HEK293 (cell line): ENCODE results near the gene MYH11.

Source experiments
- CTCF ChIA-PET: fragments of 350-600 bp; formaldehyde crosslinking; extraction: SDS; loops from one replicate; lab custom pipeline; 2021; ENCODE audit warnings: antibody characterized with exemption; lab: Yijun Ruan, JAX
- POLR2A ChIA-PET: fragments of 300-600 bp; formaldehyde crosslinking; extraction: SDS; loops from one replicate; lab custom pipeline; 2020; ENCODE audit warnings: antibody characterized with exemption, inconsistent platforms; lab: Yijun Ruan, JAX
- H3K27ac ChIP-seq: fragments of 200-500 bp; sonication (Bioruptor generic); 2 replicates; pipeline ENCODE4 v1.5.1; 2014; ENCODE audit warnings: low read depth, low read length, control low read depth, inconsistent platforms; ENCODE audit errors: extremely low read depth
- H3K36me3 ChIP-seq, 2 experiments: fragments of 200-500 bp in 1 of 2; sonication (Bioruptor generic) in 1 of 2; 1 replicate in 1 of 2; 2 replicates in 1 of 2; pipeline ENCODE4 v1.5.1; 2014 to 2017; ENCODE audit warnings: inconsistent platforms in 2 of 2, low read length in 2 of 2; ENCODE audit not compliant: control insufficient read depth in 2 of 2, insufficient read depth in 1 of 2
- H3K4me1 ChIP-seq: fragments of 200-500 bp; sonication (Bioruptor generic); 2 replicates; pipeline ENCODE4 v1.5.1; 2014; ENCODE audit warnings: mild to moderate bottlenecking, low read length, inconsistent platforms; ENCODE audit not compliant: control insufficient read depth, insufficient read depth
- H3K4me3 ChIP-seq: 2 replicates; pipeline ENCODE4 v1.5.1; 2011; ENCODE audit warnings: low read depth, mild to moderate bottlenecking, control low read depth, low read length, moderate library complexity
- H3K9me3 ChIP-seq: fragments of 200-500 bp; sonication (Bioruptor generic); 2 replicates; pipeline ENCODE4 v1.5.1; 2014; ENCODE audit warnings: low read depth, low read length, inconsistent platforms; ENCODE audit not compliant: control insufficient read depth, insufficient read depth
- ATF2 ChIP-seq: fragments of 450-650 bp; formaldehyde crosslinking; IDR thresholded peaks from 2 replicates; pipeline ENCODE4 v1.5.1; 2016; ENCODE audit warnings: missing biosample characterization, missing genetic modification characterization, low read depth
- BCL6B ChIP-seq: fragments of 450-650 bp; formaldehyde crosslinking; IDR thresholded peaks from 2 replicates; pipeline ENCODE4 v1.5.1; 2017; ENCODE audit warnings: missing biosample characterization, missing genetic modification characterization
- CTCF ChIP-seq: fragments of 450-650 bp; formaldehyde crosslinking; IDR thresholded peaks from 2 replicates; pipeline ENCODE4 v1.5.1; 2016; ENCODE audit warnings: missing biosample characterization, missing genetic modification characterization
- GFI1B ChIP-seq: fragments of 450-650 bp; formaldehyde crosslinking; IDR thresholded peaks from 2 replicates; pipeline ENCODE4 v1.5.1; 2016; ENCODE audit warnings: missing biosample characterization, missing genetic modification characterization
- ZBTB17 ChIP-seq: fragments of 450-650 bp; formaldehyde crosslinking; IDR thresholded peaks from 2 replicates; pipeline ENCODE4 v1.5.1; 2016; ENCODE audit warnings: missing biosample characterization, missing genetic modification characterization
- ZBTB20 ChIP-seq: fragments of 450-650 bp; formaldehyde crosslinking; IDR thresholded peaks from 2 replicates; pipeline ENCODE4 v1.5.1; 2016; ENCODE audit warnings: missing biosample characterization, missing genetic modification characterization
- ZFP41 ChIP-seq: fragments of 450-650 bp; formaldehyde crosslinking; IDR thresholded peaks from 2 replicates; pipeline ENCODE4 v1.5.1; 2016; ENCODE audit warnings: missing biosample characterization, missing genetic modification characterization, borderline replicate concordance
- ZNF114 ChIP-seq: fragments of 450-650 bp; formaldehyde crosslinking; IDR thresholded peaks from 2 replicates; pipeline ENCODE4 v1.5.0; 2017; ENCODE audit warnings: missing biosample characterization, missing genetic modification characterization
- ZNF133 ChIP-seq: fragments of 450-650 bp; formaldehyde crosslinking; IDR thresholded peaks from 2 replicates; pipeline ENCODE4 v1.5.1; 2016; ENCODE audit warnings: missing biosample characterization, missing genetic modification characterization
- ZNF274 ChIP-seq, 2 experiments: fragments of 200-500 bp in 1 of 2; fragments of 450-650 bp in 1 of 2; sonication (Bioruptor generic) in 1 of 2; formaldehyde crosslinking in 1 of 2; IDR thresholded peaks; 2 replicates each; pipeline versions ENCODE4 v1.5.1 to v1.6.1; 2014 to 2016; ENCODE audit warnings: borderline replicate concordance in 1 of 2, inconsistent platforms in 1 of 2, low read length in 1 of 2, missing biosample characterization in 1 of 2, missing genetic modification characterization in 1 of 2
- ZNF37A ChIP-seq: fragments of 450-650 bp; IDR thresholded peaks from 2 replicates; pipeline ENCODE4 v1.5.1; 2018; ENCODE audit warnings: missing biosample characterization, missing genetic modification characterization
- ZNF391 ChIP-seq: fragments of 450-650 bp; formaldehyde crosslinking; IDR thresholded peaks from 2 replicates; pipeline ENCODE4 v1.5.1; 2016; ENCODE audit warnings: low read depth, missing biosample characterization, missing genetic modification characterization, borderline replicate concordance
- ZNF48 ChIP-seq: fragments of 450-650 bp; formaldehyde crosslinking; IDR thresholded peaks from 2 replicates; pipeline ENCODE4 v1.5.1; 2016; ENCODE audit warnings: missing biosample characterization, missing genetic modification characterization
- ZNF488 ChIP-seq: fragments of 450-650 bp; formaldehyde crosslinking; IDR thresholded peaks from 2 replicates; pipeline ENCODE4 v1.5.1; 2016; ENCODE audit warnings: missing biosample characterization, missing genetic modification characterization
- ZNF501 ChIP-seq: fragments of 450-650 bp; formaldehyde crosslinking; IDR thresholded peaks from 2 replicates; pipeline ENCODE4 v1.5.1; 2016; ENCODE audit warnings: missing biosample characterization, missing genetic modification characterization
- ZNF600 ChIP-seq: fragments of 450-650 bp; formaldehyde crosslinking; IDR thresholded peaks from 2 replicates; pipeline ENCODE4 v1.5.1; 2016; ENCODE audit warnings: missing biosample characterization, missing genetic modification characterization
- ZNF623 ChIP-seq: fragments of 450-650 bp; formaldehyde crosslinking; IDR thresholded peaks from 2 replicates; pipeline ENCODE4 v1.5.1; 2016; ENCODE audit warnings: missing biosample characterization, missing genetic modification characterization
- ZNF768 ChIP-seq: fragments of 450-650 bp; formaldehyde crosslinking; IDR thresholded peaks from 2 replicates; pipeline ENCODE4 v1.5.1; 2018; ENCODE audit warnings: missing biosample characterization, mild to moderate bottlenecking, missing genetic modification characterization
- ZNF776 ChIP-seq: fragments of 450-650 bp; formaldehyde crosslinking; IDR thresholded peaks from 2 replicates; pipeline ENCODE4 v1.5.0; 2017; ENCODE audit warnings: missing biosample characterization, missing genetic modification characterization, borderline replicate concordance
- ZNF792 ChIP-seq: fragments of 450-650 bp; formaldehyde crosslinking; IDR thresholded peaks from 2 replicates; pipeline ENCODE4 v1.5.1; 2016; ENCODE audit warnings: missing biosample characterization, missing genetic modification characterization
- ZSCAN16 ChIP-seq: fragments of 450-650 bp; formaldehyde crosslinking; IDR thresholded peaks from 2 replicates; pipeline ENCODE4 v1.5.1; 2016; ENCODE audit warnings: missing biosample characterization, missing genetic modification characterization

MYH11 gene

GRCh38 chr16:15725641-15726240, 131.1 kb downstream of the MYH11 start:
- Histone ChIP-seq H3K4me3 (no peak overlapping the region), H3K4me1 (no peaks in the 10 kb centered on the region), H3K36me3 (peaks cover 0 to 21% of the 10 kb centered on the region in 2 experiments; a peak in 1 of 3 replicates), H3K27ac (no peak overlapping the region), H3K9me3 (no peaks in the 10 kb centered on the region)
- ChIA-PET POLR2A (no interaction called here), CTCF (no interaction called here)
- TF ChIP-seq ZNF274 (IDR thresholded peaks at IDR 0.05; ENCODE audit: low read length) (no peak), ZNF274 (tag by site-specific recombination; IDR thresholded peaks at IDR 0.05; ENCODE audit: borderline replicate concordance) (no peak), ZSCAN16 (no peak), ZNF768 (no peak), ZNF37A (tag by site-specific recombination) (no peak), ZNF600 (tag by site-specific recombination) (no peak), ZNF48 (tag by site-specific recombination) (no peak), BCL6B (tag by site-specific recombination) (no peak), ZBTB17 (tag by site-specific recombination) (0 out of 2 replicates have a peak, but pooled peaks have one; percentile 49), ZNF623 (tag by site-specific recombination) (peak; percentile 96), ZNF133 (tag by site-specific recombination) (peak; percentile 84), ZBTB20 (no peak), GFI1B (no peak), ZNF391 (no peak), ZNF776 (tag by site-specific recombination) (no peak), ZNF501 (tag by site-specific recombination) (no peak), ZFP41 (no peak), ZNF488 (tag by site-specific recombination) (no peak), ZNF792 (tag by site-specific recombination) (no peak), ZNF114 (tag by site-specific recombination) (no peak), ATF2 (tag by site-specific recombination) (no peak)

- ChIA-PET POLR2A (no interaction called here), CTCF (no interaction called here)
- Histone ChIP-seq H3K36me3 (peaks cover 0 to 21% of the 10 kb centered on the region in 2 experiments; a peak in 1 of 3 replicates), H3K4me3 (no peak overlapping the region), H3K27ac (no peak overlapping the region), H3K9me3 (no peaks in the 10 kb centered on the region), H3K4me1 (no peaks in the 10 kb centered on the region)
- no peak for TF ChIP-seq CTCF
Measured at GRCh38 chr16:15723808-15724207, 133.0 kb downstream of the MYH11 start.
